Activated naive CD8-positive, alpha-beta T cell treated with anti-CD3 and anti-CD28 coated beads for 36 hours (primary cell): Measurements from ENCODE around the gene UNC13B. TPM values are rescaled to one million over a fixed set of nuclear protein-coding genes. Genes with fewer than 3 reads are reported as not detected.
"Not testable (repeated sequence)": the region's sequence is repeated elsewhere in the genome, so short reads cannot be mapped to it uniquely, and the experiment has no call there.

Source experiments
- DNase-seq: peaks from one replicate; pipeline ENCODE4 v3.0.0; 2021
- H3K27ac Mint-ChIP-seq: one replicate; pipeline ENCODE4 v1.8.0; 2022; ENCODE audit warnings: mild to moderate bottlenecking, moderate library complexity, mixed read lengths
- H3K27me3 Mint-ChIP-seq: one replicate; pipeline ENCODE4 v1.8.0; 2022; ENCODE audit warnings: mild to moderate bottlenecking, mixed read lengths
- H3K36me3 Mint-ChIP-seq: one replicate; pipeline ENCODE4 v1.8.0; 2021; ENCODE audit warnings: mild to moderate bottlenecking, mixed read lengths
- H3K4me1 Mint-ChIP-seq: one replicate; pipeline ENCODE4 v1.8.0; 2021; ENCODE audit warnings: mixed read lengths
- H3K4me3 Mint-ChIP-seq: one replicate; pipeline ENCODE4 v1.8.0; 2022; ENCODE audit warnings: mild to moderate bottlenecking, moderate library complexity, mixed read lengths
- H3K9me3 Mint-ChIP-seq: one replicate; pipeline ENCODE4 v1.8.0; 2022; ENCODE audit warnings: mixed read lengths
- total RNA-seq, 2 experiments: library from RNA; stranded (reverse); gene quantifications; one replicate each; pipeline ENCODE4 v1.2.3, GENCODE V29; 2021

UNC13B gene
- total RNA-seq, 2 experiments from 2014 or later: 2.5 to 3.7 TPM

DNA sequence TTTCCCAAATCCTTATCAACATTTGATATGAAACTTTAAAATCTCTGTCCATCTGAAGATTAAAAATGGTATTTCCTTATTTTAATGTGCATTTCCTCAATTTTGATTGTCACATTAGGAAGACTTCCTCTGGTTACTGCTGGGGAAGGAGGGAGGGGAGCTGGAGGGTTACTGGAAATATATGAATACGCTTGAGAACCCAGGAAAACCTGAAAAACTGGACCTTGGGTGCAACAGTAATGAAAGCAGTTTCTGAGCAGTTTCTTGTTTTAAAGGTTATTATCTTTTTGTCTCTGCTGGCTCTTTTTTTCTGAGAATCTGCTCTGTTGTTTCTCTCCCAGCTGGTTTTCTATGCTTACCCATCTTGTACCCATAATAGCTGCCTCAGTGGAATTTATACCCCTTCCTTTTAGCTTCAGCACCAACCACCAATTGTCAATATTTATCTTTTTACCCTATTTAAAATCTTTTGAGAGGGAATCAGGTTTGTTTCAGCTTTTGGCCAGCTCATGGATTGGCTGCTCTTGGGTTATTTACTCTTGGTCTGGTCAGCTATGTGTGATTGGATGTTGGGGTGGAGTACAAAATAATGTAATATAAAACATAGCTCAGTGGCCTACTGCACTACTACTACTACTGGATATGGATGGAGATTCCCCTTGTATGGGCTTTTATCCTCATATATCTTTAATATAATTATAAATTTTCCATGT is 67.4 kb downstream of the UNC13B start:
- DNase-seq: no peak
- H3K27ac Mint-ChIP-seq: no peak overlapping the region
- peaks cover 5% of the 10 kb centered on the region for H3K27me3 Mint-ChIP-seq
- H3K4me3 Mint-ChIP-seq: no peak overlapping the region
- peaks cover 3% of the 10 kb centered on the region for H3K9me3 Mint-ChIP-seq
- H3K4me1 Mint-ChIP-seq: no peaks in the 10 kb centered on the region
- no peaks in the 10 kb centered on the region for H3K36me3 Mint-ChIP-seq

DNA sequence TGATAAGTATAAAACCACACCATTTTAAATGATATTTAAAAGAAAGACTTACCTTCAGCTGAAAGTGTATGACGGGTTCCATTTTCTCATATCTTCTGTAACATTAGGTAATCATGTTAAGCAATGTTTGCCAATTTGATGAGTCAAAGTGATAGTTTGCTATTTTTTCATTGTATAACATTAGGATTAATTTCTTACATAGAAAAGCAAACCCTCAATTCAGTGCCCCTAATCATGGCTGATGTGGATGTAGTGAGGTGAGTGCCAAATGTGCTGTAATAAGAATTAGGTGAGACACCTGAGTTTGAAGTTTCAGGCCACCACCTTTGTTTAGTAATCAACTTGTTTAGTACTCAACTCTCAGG is 68.0 kb downstream of the UNC13B start:
- Mint-ChIP-seq H3K4me1 (no peaks in the 10 kb centered on the region), H3K27ac (no peak overlapping the region), H3K4me3 (no peak overlapping the region), H3K27me3 (peaks cover 5% of the 10 kb centered on the region), H3K36me3 (no peaks in the 10 kb centered on the region), H3K9me3 (no peaks in the 10 kb centered on the region)
- DNase-seq: no peak

GRCh38 chr9:35232867-35233544 is 71.2 kb downstream of the UNC13B start:
- no peak overlapping the region for H3K4me3 Mint-ChIP-seq
- no peak for DNase-seq
- no peak overlapping the region for H3K27ac Mint-ChIP-seq
- H3K27me3 Mint-ChIP-seq: peaks cover 7% of the 10 kb centered on the region
- H3K4me1 Mint-ChIP-seq: no peaks in the 10 kb centered on the region
- no peaks in the 10 kb centered on the region for H3K9me3 Mint-ChIP-seq
- no peaks in the 10 kb centered on the region for H3K36me3 Mint-ChIP-seq

- Mint-ChIP-seq H3K4me3 (no peak overlapping the region), H3K4me1 (no peaks in the 10 kb centered on the region), H3K36me3 (peaks cover 4% of the 10 kb centered on the region), H3K27me3 (peaks cover 14% of the 10 kb centered on the region), H3K27ac (no peak overlapping the region), H3K9me3 (peaks cover 3% of the 10 kb centered on the region)
- no peak for DNase-seq
Observed at GRCh38 chr9:35236692-35237091, 74.9 kb downstream of the UNC13B start.

- Mint-ChIP-seq H3K4me1 (no peaks in the 10 kb centered on the region), H3K9me3 (peaks cover 3% of the 10 kb centered on the region), H3K4me3 (no peak overlapping the region), H3K27me3 (peaks cover 16% of the 10 kb centered on the region), H3K27ac (no peak overlapping the region), H3K36me3 (peaks cover 4% of the 10 kb centered on the region)
- DNase-seq: no peak
Observed at GRCh38 chr9:35237311-35237710, 75.5 kb downstream of the UNC13B start.

- H3K27ac Mint-ChIP-seq, H3K9me3 Mint-ChIP-seq, H3K36me3 Mint-ChIP-seq, DNase-seq, H3K4me1 Mint-ChIP-seq, H3K4me3 Mint-ChIP-seq: not testable (repeated sequence)
- H3K27me3 Mint-ChIP-seq: peaks cover 19% of the 10 kb centered on the region
Observed at GRCh38 chr9:35245945-35246344, 84.1 kb downstream of the UNC13B start.

GRCh38 chr9:35253075-35253474 is 91.3 kb downstream of the UNC13B start:
- Mint-ChIP-seq H3K36me3 (no peaks in the 10 kb centered on the region), H3K27ac (no peak overlapping the region), H3K27me3 (peaks cover 16% of the 10 kb centered on the region), H3K4me1 (peaks cover 2% of the 10 kb centered on the region), H3K9me3 (no peaks in the 10 kb centered on the region), H3K4me3 (no peak overlapping the region)
- no peak for DNase-seq

GRCh38 chr9:35254237-35254636 is 92.4 kb downstream of the UNC13B start:
- DNase-seq: no peak
- Mint-ChIP-seq H3K36me3 (no peaks in the 10 kb centered on the region), H3K9me3 (no peaks in the 10 kb centered on the region), H3K27me3 (peaks cover 7% of the 10 kb centered on the region), H3K4me3 (no peak overlapping the region), H3K27ac (no peak overlapping the region), H3K4me1 (peaks cover 2% of the 10 kb centered on the region)

DNA sequence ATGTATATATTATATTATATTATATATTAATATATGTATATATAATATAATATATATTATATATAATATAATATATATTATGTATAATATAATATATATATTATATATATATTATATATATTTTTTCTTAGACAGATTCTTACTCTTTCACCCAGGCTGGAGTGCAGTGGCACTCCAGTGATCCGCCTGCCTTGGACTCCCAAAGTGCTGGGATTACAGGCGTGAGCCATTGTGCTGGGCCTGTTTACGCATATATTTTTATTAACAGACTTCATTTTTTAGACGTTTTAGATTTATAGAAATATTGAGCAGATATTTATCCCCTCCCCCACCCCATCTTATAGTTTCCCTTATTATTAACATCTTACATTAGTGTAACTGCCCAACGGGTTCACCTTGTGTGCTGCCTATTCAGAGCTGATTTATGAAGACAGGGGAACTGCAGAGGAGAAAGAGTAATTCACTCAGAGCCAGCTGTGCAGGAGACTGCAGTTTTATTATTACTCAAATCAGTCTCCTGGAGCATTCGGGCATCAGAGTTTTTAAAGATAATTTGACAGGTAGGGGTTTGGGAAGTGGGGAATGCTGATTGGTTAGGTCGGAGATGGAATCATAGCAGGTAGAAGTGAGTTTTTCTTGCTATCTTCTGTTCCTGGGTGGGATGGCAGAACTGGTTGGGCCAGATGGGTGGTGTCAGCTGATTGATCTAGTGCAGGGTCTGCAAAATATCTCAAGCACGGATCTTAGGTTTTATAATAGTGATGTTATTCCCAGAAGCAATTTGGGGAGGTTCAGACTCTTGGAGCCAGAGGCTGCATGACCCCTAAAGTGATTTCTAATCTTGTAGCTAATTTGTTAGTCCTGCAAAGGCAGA is 93.4 kb downstream of the UNC13B start:
- H3K27me3 Mint-ChIP-seq: peaks cover 5% of the 10 kb centered on the region
- H3K4me3 Mint-ChIP-seq: no peak overlapping the region
- DNase-seq: no peak
- H3K36me3 Mint-ChIP-seq: no peaks in the 10 kb centered on the region
- no peak overlapping the region for H3K27ac Mint-ChIP-seq
- H3K4me1 Mint-ChIP-seq: peaks cover 2% of the 10 kb centered on the region
- no peaks in the 10 kb centered on the region for H3K9me3 Mint-ChIP-seq

- no peaks in the 10 kb centered on the region for H3K36me3 Mint-ChIP-seq
Observed at GRCh38 chr9:35257986-35258659, 96.3 kb downstream of the UNC13B start.

GRCh38 chr9:35258660-35259474 is 97.1 kb downstream of the UNC13B start:
- peaks cover 2% of the 10 kb centered on the region for H3K4me1 Mint-ChIP-seq
- no peaks in the 10 kb centered on the region for H3K36me3 Mint-ChIP-seq
- no peak overlapping the region for H3K27ac Mint-ChIP-seq
- H3K9me3 Mint-ChIP-seq: no peaks in the 10 kb centered on the region
- no peak overlapping the region for H3K4me3 Mint-ChIP-seq
- peaks cover 11% of the 10 kb centered on the region for H3K27me3 Mint-ChIP-seq
- peak; percentile 26 for DNase-seq

More at GRCh38 chr9:35257986-35258659, 96.3 kb downstream of the UNC13B start:
- H3K4me3 Mint-ChIP-seq: no peak overlapping the region
- no peaks in the 10 kb centered on the region for H3K9me3 Mint-ChIP-seq
- no peak overlapping the region for H3K27ac Mint-ChIP-seq
- peaks cover 2% of the 10 kb centered on the region for H3K4me1 Mint-ChIP-seq
- H3K27me3 Mint-ChIP-seq: peaks cover 5% of the 10 kb centered on the region
- no peak for DNase-seq

DNA sequence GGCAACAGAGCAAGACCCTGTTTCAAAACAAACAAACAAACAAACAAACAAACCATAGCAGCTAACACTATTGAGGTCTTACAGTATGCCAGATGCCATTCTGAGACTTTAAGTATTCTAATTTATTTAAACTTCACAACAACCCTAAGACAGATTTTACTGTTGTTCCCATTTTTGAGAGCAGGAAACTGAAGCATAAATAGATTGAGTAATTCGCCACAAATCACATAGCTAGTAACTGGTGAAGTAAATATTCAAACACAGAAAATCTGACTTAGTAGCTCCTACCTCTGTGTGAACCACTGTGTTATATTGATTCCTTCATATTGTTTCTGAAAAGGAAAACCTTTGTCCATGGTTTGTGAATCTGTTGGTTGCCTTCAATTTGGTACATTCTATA is 98.4 kb downstream of the UNC13B start:
- H3K4me1 Mint-ChIP-seq: no peaks in the 10 kb centered on the region
- no peak overlapping the region for H3K27ac Mint-ChIP-seq
- H3K9me3 Mint-ChIP-seq: no peaks in the 10 kb centered on the region
- H3K27me3 Mint-ChIP-seq: peaks cover 11% of the 10 kb centered on the region
- no peaks in the 10 kb centered on the region for H3K36me3 Mint-ChIP-seq
- DNase-seq: no peak
- no peak overlapping the region for H3K4me3 Mint-ChIP-seq

DNA sequence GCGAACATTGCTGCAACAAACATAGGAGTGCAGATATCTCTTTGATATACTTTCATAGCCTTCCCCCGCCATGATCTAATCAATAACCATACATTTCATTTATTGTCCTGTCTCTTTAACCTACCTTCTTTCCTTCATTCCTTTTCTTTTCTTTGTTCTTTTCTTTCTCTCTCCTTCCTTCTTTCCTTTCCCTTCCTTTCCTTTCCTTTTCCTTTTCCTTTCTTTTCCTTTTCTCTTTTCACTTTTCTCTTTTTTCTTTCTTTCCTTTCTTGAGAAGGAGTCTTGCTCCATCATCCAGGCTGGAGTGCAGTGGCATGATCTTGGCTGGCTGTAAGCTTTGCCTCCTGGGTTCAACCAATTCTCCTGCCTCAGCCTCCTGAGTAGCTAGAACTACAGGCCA is 100.3 kb downstream of the UNC13B start:
- no peak for DNase-seq
- Mint-ChIP-seq H3K27me3 (peaks cover 17% of the 10 kb centered on the region), H3K4me3 (no peak overlapping the region), H3K4me1 (no peaks in the 10 kb centered on the region), H3K27ac (no peak overlapping the region), H3K9me3 (no peaks in the 10 kb centered on the region), H3K36me3 (no peaks in the 10 kb centered on the region)

DNA sequence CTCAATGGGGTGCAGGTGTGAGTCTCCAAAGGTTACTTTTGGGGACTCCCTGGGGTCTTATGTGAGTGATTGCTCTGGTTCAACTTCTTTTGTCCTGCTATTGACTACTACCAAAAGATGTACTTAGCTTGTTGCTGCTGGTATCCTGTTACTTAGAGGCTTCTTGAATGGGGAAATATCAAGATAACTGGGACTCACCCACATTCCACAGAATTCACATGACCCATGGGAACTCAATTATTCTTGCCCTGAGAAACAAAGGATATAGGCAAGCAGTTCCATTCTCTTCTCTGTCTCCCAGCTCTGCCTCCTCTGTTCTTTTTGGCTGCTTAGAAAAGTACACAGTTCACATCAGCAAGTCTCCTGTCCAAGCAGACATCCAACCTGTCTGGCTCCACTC is 105.9 kb downstream of the UNC13B start:
- H3K9me3 Mint-ChIP-seq: no peaks in the 10 kb centered on the region
- DNase-seq: no peak

More for the DNA sequence above, 105.9 kb downstream of the UNC13B start:
- H3K36me3 Mint-ChIP-seq: no peaks in the 10 kb centered on the region
- peaks cover 44% of the 10 kb centered on the region for H3K27me3 Mint-ChIP-seq
- H3K4me3 Mint-ChIP-seq: no peak overlapping the region
- H3K27ac Mint-ChIP-seq: no peak overlapping the region
- peaks cover 3% of the 10 kb centered on the region for H3K4me1 Mint-ChIP-seq
